ENCODE data around the gene PLAGL1.

GRCh38 chr6:144006736-144007477 is 1.2 kb downstream of the PLAGL1 start:
- no peak for TF ChIP-seq EZH2 (IDR thresholded peaks at IDR 0.05; ENCODE audit: borderline replicate concordance, low read length)
- no peak for TF ChIP-seq CTCF (IDR thresholded peaks at IDR 0.05; ENCODE audit: low read length)
